A549 (cell line): ENCODE data around the gene STK35. TPM values are rescaled to one million over a fixed set of nuclear protein-coding genes. Genes with fewer than 3 reads are reported as not detected.
A peak's percentile ranks its signal among the peaks of the same experiment; 100 is the strongest.

Experiments used
- ATAC-seq, 2 experiments: fragments of 200-7000 bp in 1 of 2; fragments of >200 bp in 1 of 2; cut with Nextera tagmentation in 1 of 2; cut with Tn5 transposase in 1 of 2; 3 replicates each; pipeline versions ENCODE4 v1.8.0 to v1.9.1; 2018 to 2020; ENCODE audit warnings: mild to moderate bottlenecking in 1 of 2, moderate library complexity in 1 of 2
- CTCF ChIA-PET: fragments of 300-600 bp; sonication (Branson Sonifier 250); formaldehyde crosslinking; extraction: SDS; loops from one replicate; lab custom pipeline; 2021; ENCODE audit warnings: antibody characterized with exemption, inconsistent platforms; lab: Yijun Ruan, JAX
- POLR2A ChIA-PET: fragments of 350-600 bp; formaldehyde crosslinking; extraction: SDS; loops from one replicate; lab custom pipeline; 2021; ENCODE audit warnings: antibody characterized with exemption, inconsistent platforms; lab: Yijun Ruan, JAX
- DNase-seq, 2 experiments: peaks; one replicate each; pipeline versions ENCODE4 v3.0.0 to v3.0.0-alpha.2; 2011 to 2016; ENCODE audit warnings: low read depth in 1 of 2, low spot score in 1 of 2
- FAIRE-seq: peaks from 2 replicates; lab custom pipeline; 2011; peaks lifted over from hg19 to GRCh38; lab: Jason Lieb, UNC
- H3K27ac ChIP-seq, 2 experiments: fragments of >200 bp; sonication (Bioruptor Twin); formaldehyde crosslinking; 3 replicates each; pipeline ENCODE4 v1.5.1; 2016 to 2017
- H3K4me1 ChIP-seq: fragments of >200 bp; sonication (Bioruptor Twin); formaldehyde crosslinking; 3 replicates; pipeline ENCODE4 v1.6.1; 2016
- H3K4me2 ChIP-seq: fragments of >200 bp; sonication (Bioruptor Twin); formaldehyde crosslinking; 3 replicates; pipeline ENCODE4 v1.6.1; 2016
- H3K4me3 ChIP-seq: fragments of >200 bp; sonication (Bioruptor Twin); formaldehyde crosslinking; 3 replicates; pipeline ENCODE4 v1.5.1; 2016
- H3K9me3 ChIP-seq: fragments of >200 bp; sonication (Bioruptor Twin); formaldehyde crosslinking; 3 replicates; pipeline ENCODE4 v1.6.1; 2016
- ATOH8 ChIP-seq: fragments of 250-450 bp; sonication (Bioruptor Pico); IDR thresholded peaks from 2 replicates; pipeline ENCODE4 v1.5.0; 2020; ENCODE audit warnings: low read depth, mild to moderate bottlenecking, moderate library complexity
- BCL3 ChIP-seq: fragments of >200 bp; sonication (Bioruptor Twin); formaldehyde crosslinking; IDR thresholded peaks from 3 replicates; pipeline ENCODE4 v1.6.1; 2016
- CBX2 ChIP-seq: fragments of 200-600 bp; sonication (generic); IDR thresholded peaks from 2 replicates; pipeline ENCODE4 v1.6.1; 2016; ENCODE audit warnings: low read depth, mild to moderate bottlenecking, borderline replicate concordance
- CEBPB ChIP-seq, 2 experiments: fragments of >200 bp in 1 of 2; sonication (Bioruptor Twin) in 1 of 2; formaldehyde crosslinking in 1 of 2; IDR thresholded peaks; 2 replicates each; pipeline ENCODE4 v1.6.1; 2012 to 2016
- CHD4 ChIP-seq: fragments of 200-600 bp; sonication (generic); IDR thresholded peaks from 2 replicates; pipeline ENCODE4 v1.6.1; 2016; ENCODE audit warnings: antibody characterized with exemption, mild to moderate bottlenecking, borderline replicate concordance
- EHF ChIP-seq: fragments of 250-450 bp; sonication (Bioruptor Pico); IDR thresholded peaks from 2 replicates; pipeline ENCODE4 v1.5.0; 2020; ENCODE audit warnings: mild to moderate bottlenecking
- ELK1 ChIP-seq: fragments of 150-350 bp; IDR thresholded peaks from 2 replicates; pipeline ENCODE4 v1.6.1; 2014; ENCODE audit warnings: low read depth, mild to moderate bottlenecking, low read length
- FOSL2 ChIP-seq, 2 experiments: fragments of 450-650 bp in 1 of 2; fragments of >200 bp in 1 of 2; sonication (Bioruptor Twin) in 1 of 2; formaldehyde crosslinking; IDR thresholded peaks; 2 replicates each; pipeline versions ENCODE4 v1.5.0 to v1.6.1; 2016 to 2020; ENCODE audit warnings: mild to moderate bottlenecking in 1 of 2, moderate library complexity in 1 of 2
- FOXS1 ChIP-seq: fragments of 250-450 bp; sonication (Bioruptor Pico); IDR thresholded peaks from 2 replicates; pipeline ENCODE4 v1.5.0; 2020; ENCODE audit warnings: mild to moderate bottlenecking, moderate library complexity
- HEYL ChIP-seq: fragments of 250-450 bp; sonication (Bioruptor Pico); IDR thresholded peaks from 2 replicates; pipeline ENCODE4 v1.8.0; 2021; ENCODE audit warnings: mild to moderate bottlenecking, moderate library complexity
- HOXA7 ChIP-seq: fragments of 250-450 bp; sonication (Bioruptor Pico); IDR thresholded peaks from 2 replicates; pipeline ENCODE4 v1.5.0; 2020; ENCODE audit warnings: mild to moderate bottlenecking, moderate library complexity
- HOXB5 ChIP-seq: fragments of 250-450 bp; sonication (Bioruptor Pico); IDR thresholded peaks from 2 replicates; pipeline ENCODE4 v1.5.0; 2020; ENCODE audit warnings: mild to moderate bottlenecking, moderate library complexity
- JUNB ChIP-seq: fragments of >200 bp; sonication (Bioruptor Twin); formaldehyde crosslinking; IDR thresholded peaks from 2 replicates; pipeline ENCODE4 v1.6.1; 2016
- KDM1A ChIP-seq: fragments of 200-600 bp; sonication (generic); IDR thresholded peaks from 2 replicates; pipeline ENCODE4 v1.6.1; 2016; ENCODE audit warnings: low read depth, mild to moderate bottlenecking
- KDM5A ChIP-seq: fragments of 200-600 bp; sonication (generic); IDR thresholded peaks from 2 replicates; pipeline ENCODE4 v1.6.1; 2016; ENCODE audit warnings: antibody characterized with exemption, mild to moderate bottlenecking
- MAFK ChIP-seq: fragments of 450-650 bp; IDR thresholded peaks from 2 replicates; pipeline ENCODE4 v1.6.1; 2014; ENCODE audit not compliant: partially characterized antibody
- MAX ChIP-seq: IDR thresholded peaks from 2 replicates; pipeline ENCODE4 v1.6.1; 2012
- NR3C1 ChIP-seq: fragments of >200 bp; sonication (Bioruptor Twin); formaldehyde crosslinking; IDR thresholded peaks from 3 replicates; pipeline ENCODE4 v1.6.1; 2017
- PBX3 ChIP-seq: IDR thresholded peaks from 2 replicates; pipeline ENCODE4 v1.6.1; 2012
- POLR2A ChIP-seq: IDR thresholded peaks from 2 replicates; pipeline ENCODE4 v1.6.1; 2012; ENCODE audit warnings: mild to moderate bottlenecking, low read length
- RARB ChIP-seq: fragments of 250-450 bp; sonication (Bioruptor Pico); IDR thresholded peaks from 2 replicates; pipeline ENCODE4 v1.8.0; 2021; ENCODE audit warnings: mild to moderate bottlenecking, moderate library complexity
- REST ChIP-seq: fragments of 200-600 bp; sonication (generic); IDR thresholded peaks from 2 replicates; pipeline ENCODE4 v1.6.1; 2016; ENCODE audit warnings: antibody characterized with exemption, mild to moderate bottlenecking, moderate library complexity
- ZSCAN20 ChIP-seq: fragments of 250-450 bp; sonication (Bioruptor Pico); IDR thresholded peaks from 2 replicates; pipeline ENCODE4 v1.8.0; 2022; ENCODE audit warnings: mild to moderate bottlenecking, moderate library complexity
- WGBS: methylation state at CpG from one replicate; pipeline ENCODE4 v1.1.6; 2017; ENCODE audit errors: missing lambda C conversion rate; 5-methylcytosine and 5-hydroxymethylcytosine counted together
- polyA plus RNA-seq, 4 experiments: library from polyadenylated mRNA; depleted of rRNA in 3 of 4; stranded (reverse); fragments of >200 nt; fragmentation: RNase III in 1 of 4; extraction: RNeasy Plus Mini Kit Qiagen cat#74134 plus additional on column Dnase treatment in 1 of 4; gene quantifications; 2 replicates in 3 of 4; 3 replicates in 1 of 4; pipeline ENCODE4 v1.2.3, GENCODE V29; 2011 to 2017

Gene STK35
- polyA plus RNA-seq, 2 of the 4 experiments (the other 2 are of a cell fraction), result 9.0 to 10.0 TPM

- TF ChIP-seq PBX3, result peak; percentile 52; the same call in 1 of the 2 replicates
- no peak for TF ChIP-seq CHD4
- TF ChIP-seq MAFK, result no peak
- no peak for TF ChIP-seq BCL3
- TF ChIP-seq NR3C1, result no peak
- no peak for TF ChIP-seq ZSCAN20 (CRISPR knock-in tag)
- no peak for TF ChIP-seq FOSL2 (IDR thresholded peaks at IDR 0.05)
- TF ChIP-seq FOSL2 (CRISPR knock-in tag; IDR thresholded peaks at IDR 0.05), result peak; percentile 71
Observed at GRCh38 chr20:2102585-2103460, 1.2 kb downstream of the STK35 start (continued).

GRCh38 chr20:2103461-2104153, 2.0 kb downstream of the STK35 start:
- TF ChIP-seq HEYL (CRISPR knock-in tag), result no peak
- TF ChIP-seq CHD4, result no peak
- no peak for TF ChIP-seq ELK1
- TF ChIP-seq, all 56 proteins: peak for 0
- FAIRE-seq (no peak), ATAC-seq (peak in 1 of 2 experiments; percentile 0; a peak in 1 of 6 replicates), DNase-seq (no peak)
- WGBS, result 13% methylated on average over 13 of the region's 13 CpGs
- ChIA-PET CTCF (interaction anchor here (0.6 to 4.2 kb wide), 15 partner anchors 10 to 636 kb away, joined by 3 to 30 read pairs (median 3); no protein-coding TSS in a partner anchor), POLR2A (interaction anchor here (0.6 to 2.1 kb wide), 16 partner anchors 9 to 549 kb away, joined by 3 to 19 read pairs (median 4); partner anchors contain the start of genes NOP56 and SNRPB)
- Histone ChIP-seq H3K27ac (peak overlapping the region; percentile 97 to 98), H3K4me2 (peak overlapping the region; percentile 90), H3K4me3 (peak overlapping the region; percentile 92), H3K9me3 (no peaks in the 10 kb centered on the region), H3K4me1 (peaks cover 31% of the 10 kb centered on the region)

- CTCF ChIA-PET, result interaction anchor here (1.0 to 4.2 kb wide), 8 partner anchors 10 to 327 kb away, joined by 3 to 30 read pairs (median 3); no protein-coding TSS in a partner anchor
- POLR2A ChIA-PET, result no interaction called here
- DNase-seq, result no peak
Observed at GRCh38 chr20:2104236-2104635, 2.6 kb downstream of the STK35 start.

More at GRCh38 chr20:2104236-2104635, 2.6 kb downstream of the STK35 start:
- H3K4me3 ChIP-seq, result peak overlapping the region; percentile 92
- FAIRE-seq, result no peak
- ATAC-seq, result no peak
- H3K27ac ChIP-seq, result peak overlapping the region; percentile 97 to 98; a peak in 3 of 6 replicates
- WGBS, result 88% methylated on average over 8 of the region's 8 CpGs
- peak overlapping the region; percentile 90 for H3K4me2 ChIP-seq
- peaks cover 38% of the 10 kb centered on the region for H3K4me1 ChIP-seq
- no peaks in the 10 kb centered on the region for H3K9me3 ChIP-seq
- TF ChIP-seq ZSCAN20 (CRISPR knock-in tag) (no peak), MAX (no peak), REST (no peak), JUNB (no peak), KDM5A (no peak), CEBPB (IDR thresholded peaks at IDR 0.05) (no peak), RARB (CRISPR knock-in tag) (no peak), POLR2A (no peak), ATOH8 (CRISPR knock-in tag) (no peak), CBX2 (no peak), EHF (CRISPR knock-in tag) (no peak), FOXS1 (no peak), HOXB5 (CRISPR knock-in tag) (no peak), PBX3 (no peak), KDM1A (no peak), HOXA7 (CRISPR knock-in tag) (no peak)
- TF ChIP-seq, all 56 proteins: peak for 0
